Panc1 (cell line): ENCODE data around the gene CBY3.

Source experiments
- POLR2AphosphoS5 ChIP-seq: IDR thresholded peaks from 2 replicates; pipeline ENCODE4 v1.6.1; 2012; ENCODE audit warnings: mild to moderate bottlenecking, low read depth, low read length, moderate library complexity
- SIN3A ChIP-seq: IDR thresholded peaks from 2 replicates; pipeline ENCODE4 v1.6.1; 2012; ENCODE audit warnings: low read depth, mild to moderate bottlenecking, low read length, moderate library complexity, borderline replicate concordance; ENCODE audit not compliant: insufficient read depth
- TCF7L2 ChIP-seq: IDR thresholded peaks from 2 replicates; pipeline ENCODE4 v1.6.1; 2011; ENCODE audit warnings: mild to moderate bottlenecking, low read depth, low read length, inconsistent platforms
- TF ChIP-seq, protein P1 (sequence below): fragments of 450-650 bp; IDR thresholded peaks from 2 replicates; pipeline ENCODE4 v1.5.1; 2017; ENCODE audit warnings: mild to moderate bottlenecking
- TF ChIP-seq, protein P2 (sequence below), 2 experiments: IDR thresholded peaks; 2 replicates each; pipeline ENCODE4 v1.6.1; 2011 to 2012; ENCODE audit warnings: low read depth in 2 of 2, control low read depth in 1 of 2, low read length in 1 of 2, mild to moderate bottlenecking in 1 of 2, moderate library complexity in 1 of 2; ENCODE audit not compliant: insufficient read depth in 1 of 2

DNA sequence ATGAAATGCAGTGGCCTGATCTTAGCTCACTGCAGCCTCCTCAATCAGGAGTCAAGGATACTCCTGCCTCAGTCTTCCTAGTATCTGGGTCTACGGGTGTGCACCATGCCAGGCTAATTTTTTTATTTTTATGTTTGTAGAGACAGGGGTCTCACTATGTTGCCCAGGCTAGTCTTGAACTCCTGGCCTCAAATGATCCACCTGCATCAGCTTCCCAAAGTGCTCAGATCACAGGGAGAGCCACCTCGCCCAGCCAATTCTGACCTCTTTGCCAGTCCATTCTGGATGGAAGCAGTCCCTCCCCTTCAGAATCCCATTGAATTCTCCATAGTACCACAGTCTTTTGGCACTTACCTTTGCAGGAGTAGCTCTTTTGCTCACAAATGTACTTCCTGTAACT lies 16.3 kb upstream of the CBY3 start:
- TF ChIP-seq, protein P1, sequence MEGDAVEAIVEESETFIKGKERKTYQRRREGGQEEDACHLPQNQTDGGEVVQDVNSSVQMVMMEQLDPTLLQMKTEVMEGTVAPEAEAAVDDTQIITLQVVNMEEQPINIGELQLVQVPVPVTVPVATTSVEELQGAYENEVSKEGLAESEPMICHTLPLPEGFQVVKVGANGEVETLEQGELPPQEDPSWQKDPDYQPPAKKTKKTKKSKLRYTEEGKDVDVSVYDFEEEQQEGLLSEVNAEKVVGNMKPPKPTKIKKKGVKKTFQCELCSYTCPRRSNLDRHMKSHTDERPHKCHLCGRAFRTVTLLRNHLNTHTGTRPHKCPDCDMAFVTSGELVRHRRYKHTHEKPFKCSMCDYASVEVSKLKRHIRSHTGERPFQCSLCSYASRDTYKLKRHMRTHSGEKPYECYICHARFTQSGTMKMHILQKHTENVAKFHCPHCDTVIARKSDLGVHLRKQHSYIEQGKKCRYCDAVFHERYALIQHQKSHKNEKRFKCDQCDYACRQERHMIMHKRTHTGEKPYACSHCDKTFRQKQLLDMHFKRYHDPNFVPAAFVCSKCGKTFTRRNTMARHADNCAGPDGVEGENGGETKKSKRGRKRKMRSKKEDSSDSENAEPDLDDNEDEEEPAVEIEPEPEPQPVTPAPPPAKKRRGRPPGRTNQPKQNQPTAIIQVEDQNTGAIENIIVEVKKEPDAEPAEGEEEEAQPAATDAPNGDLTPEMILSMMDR: no peak
- TF ChIP-seq, protein P2, sequence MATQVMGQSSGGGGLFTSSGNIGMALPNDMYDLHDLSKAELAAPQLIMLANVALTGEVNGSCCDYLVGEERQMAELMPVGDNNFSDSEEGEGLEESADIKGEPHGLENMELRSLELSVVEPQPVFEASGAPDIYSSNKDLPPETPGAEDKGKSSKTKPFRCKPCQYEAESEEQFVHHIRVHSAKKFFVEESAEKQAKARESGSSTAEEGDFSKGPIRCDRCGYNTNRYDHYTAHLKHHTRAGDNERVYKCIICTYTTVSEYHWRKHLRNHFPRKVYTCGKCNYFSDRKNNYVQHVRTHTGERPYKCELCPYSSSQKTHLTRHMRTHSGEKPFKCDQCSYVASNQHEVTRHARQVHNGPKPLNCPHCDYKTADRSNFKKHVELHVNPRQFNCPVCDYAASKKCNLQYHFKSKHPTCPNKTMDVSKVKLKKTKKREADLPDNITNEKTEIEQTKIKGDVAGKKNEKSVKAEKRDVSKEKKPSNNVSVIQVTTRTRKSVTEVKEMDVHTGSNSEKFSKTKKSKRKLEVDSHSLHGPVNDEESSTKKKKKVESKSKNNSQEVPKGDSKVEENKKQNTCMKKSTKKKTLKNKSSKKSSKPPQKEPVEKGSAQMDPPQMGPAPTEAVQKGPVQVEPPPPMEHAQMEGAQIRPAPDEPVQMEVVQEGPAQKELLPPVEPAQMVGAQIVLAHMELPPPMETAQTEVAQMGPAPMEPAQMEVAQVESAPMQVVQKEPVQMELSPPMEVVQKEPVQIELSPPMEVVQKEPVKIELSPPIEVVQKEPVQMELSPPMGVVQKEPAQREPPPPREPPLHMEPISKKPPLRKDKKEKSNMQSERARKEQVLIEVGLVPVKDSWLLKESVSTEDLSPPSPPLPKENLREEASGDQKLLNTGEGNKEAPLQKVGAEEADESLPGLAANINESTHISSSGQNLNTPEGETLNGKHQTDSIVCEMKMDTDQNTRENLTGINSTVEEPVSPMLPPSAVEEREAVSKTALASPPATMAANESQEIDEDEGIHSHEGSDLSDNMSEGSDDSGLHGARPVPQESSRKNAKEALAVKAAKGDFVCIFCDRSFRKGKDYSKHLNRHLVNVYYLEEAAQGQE (IDR thresholded peaks at IDR 0.05; ENCODE audit: insufficient read depth in 1 of 2, low read depth in 2 of 2, low read length in 1 of 2): no peak
- no peak for TF ChIP-seq POLR2AphosphoS5
- TF ChIP-seq TCF7L2: no peak
- TF ChIP-seq SIN3A: no peak
